Esophagus squamous epithelium (tissue), 4 donors: ENCODE data around the gene CPA5.

Source experiments
- POLR2A ChIP-seq, 4 donors: fragments of 450-650 bp; IDR thresholded peaks; one replicate each; pipeline ENCODE4 v1.6.1; 2017; ENCODE audit warnings: antibody characterized with exemption in 4 of 4, mild to moderate bottlenecking in 4 of 4, moderate library complexity in 3 of 4
- TF ChIP-seq, protein P1 (sequence below), 6 experiments: fragments of 450-650 bp in 4 of 6; fragments of 200-600 bp in 2 of 6; sonication (generic) in 2 of 6; IDR thresholded peaks; one replicate each; pipeline ENCODE4 v1.5.1; 2016 to 2019; ENCODE audit warnings: antibody characterized with exemption in 6 of 6, mild to moderate bottlenecking in 4 of 6, moderate library complexity in 4 of 6

DNA sequence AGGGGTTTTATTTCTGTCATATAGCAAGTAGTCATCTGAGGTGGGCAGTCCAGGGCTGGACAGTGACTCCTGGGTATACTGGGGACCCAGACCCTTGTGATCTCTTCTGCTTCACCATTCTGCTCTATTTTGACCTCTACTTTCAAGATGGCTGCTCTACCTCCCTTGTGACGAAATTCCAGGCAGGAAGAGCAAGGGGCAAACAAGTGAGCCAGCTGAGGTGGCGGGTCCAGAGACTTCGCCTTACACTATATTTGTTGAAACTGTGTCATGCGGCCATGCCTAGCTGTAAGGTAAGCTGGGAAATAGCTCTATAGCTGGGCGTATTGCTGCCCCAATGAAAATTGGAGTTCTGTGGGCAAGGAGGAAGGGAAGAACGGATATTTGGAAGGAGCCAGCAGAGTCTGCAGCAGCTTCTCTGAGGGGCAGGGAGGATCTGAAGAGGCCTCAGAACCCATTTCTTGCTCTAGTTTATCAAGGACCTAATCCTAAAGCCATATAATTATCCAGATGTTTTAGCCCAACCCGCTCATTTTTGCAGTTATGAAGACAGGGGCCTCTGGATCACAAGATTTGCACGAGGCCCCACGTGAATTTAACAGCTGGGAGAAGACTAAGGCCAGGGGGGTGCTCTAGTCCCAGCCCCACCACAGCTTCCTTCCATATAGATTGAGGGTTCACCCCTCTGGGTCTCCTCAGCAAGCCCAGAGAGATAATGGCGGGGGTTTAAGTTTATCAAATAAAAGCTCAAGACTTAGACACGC is 28.0 kb downstream of the CPA5 start:
- TF ChIP-seq, protein P1, sequence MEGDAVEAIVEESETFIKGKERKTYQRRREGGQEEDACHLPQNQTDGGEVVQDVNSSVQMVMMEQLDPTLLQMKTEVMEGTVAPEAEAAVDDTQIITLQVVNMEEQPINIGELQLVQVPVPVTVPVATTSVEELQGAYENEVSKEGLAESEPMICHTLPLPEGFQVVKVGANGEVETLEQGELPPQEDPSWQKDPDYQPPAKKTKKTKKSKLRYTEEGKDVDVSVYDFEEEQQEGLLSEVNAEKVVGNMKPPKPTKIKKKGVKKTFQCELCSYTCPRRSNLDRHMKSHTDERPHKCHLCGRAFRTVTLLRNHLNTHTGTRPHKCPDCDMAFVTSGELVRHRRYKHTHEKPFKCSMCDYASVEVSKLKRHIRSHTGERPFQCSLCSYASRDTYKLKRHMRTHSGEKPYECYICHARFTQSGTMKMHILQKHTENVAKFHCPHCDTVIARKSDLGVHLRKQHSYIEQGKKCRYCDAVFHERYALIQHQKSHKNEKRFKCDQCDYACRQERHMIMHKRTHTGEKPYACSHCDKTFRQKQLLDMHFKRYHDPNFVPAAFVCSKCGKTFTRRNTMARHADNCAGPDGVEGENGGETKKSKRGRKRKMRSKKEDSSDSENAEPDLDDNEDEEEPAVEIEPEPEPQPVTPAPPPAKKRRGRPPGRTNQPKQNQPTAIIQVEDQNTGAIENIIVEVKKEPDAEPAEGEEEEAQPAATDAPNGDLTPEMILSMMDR (IDR thresholded peaks at IDR 0.05): no peak
- TF ChIP-seq POLR2A (IDR thresholded peaks at IDR 0.05): no peak
